Hepatocyte (in vitro differentiated cells): ENCODE results near the gene TRIM14. TPM values are rescaled to one million over a fixed set of nuclear protein-coding genes. Genes with fewer than 3 reads are reported as not detected.

ENCODE experiments used
- DNase-seq: peaks from one replicate; pipeline ENCODE4 v3.0.0-alpha.2; 2016; ENCODE audit warnings: low spot score
- H2AFZ ChIP-seq: fragments of 200-600 bp; sonication (generic); 2 replicates; pipeline ENCODE4 v1.6.0; 2016; ENCODE audit warnings: antibody characterized with exemption, mild to moderate bottlenecking
- H3K27ac ChIP-seq: fragments of 200-600 bp; sonication (generic); 2 replicates; pipeline ENCODE4 v1.5.1; 2016; ENCODE audit warnings: mild to moderate bottlenecking
- H3K27me3 ChIP-seq: fragments of 200-600 bp; sonication (generic); 2 replicates; pipeline ENCODE4 v1.6.1; 2016
- H3K36me3 ChIP-seq: fragments of 200-600 bp; sonication (generic); replicated peaks from 2 replicates; pipeline ENCODE4 v1.5.1; 2016; ENCODE audit warnings: low read depth; ENCODE audit not compliant: insufficient read depth
- H3K4me1 ChIP-seq: fragments of 200-600 bp; sonication (generic); 2 replicates; pipeline ENCODE4 v1.5.1; 2016; ENCODE audit warnings: mild to moderate bottlenecking, moderate library complexity; ENCODE audit not compliant: insufficient read depth
- H3K4me2 ChIP-seq: fragments of 200-600 bp; sonication (generic); 2 replicates; pipeline ENCODE4 v1.6.0; 2016
- H3K4me3 ChIP-seq: fragments of 200-600 bp; sonication (generic); 2 replicates; pipeline ENCODE4 v1.5.1; 2016; ENCODE audit warnings: mild to moderate bottlenecking
- H3K79me2 ChIP-seq: fragments of 200-600 bp; sonication (generic); 2 replicates; pipeline ENCODE4 v1.6.0; 2017; ENCODE audit warnings: mild to moderate bottlenecking
- H3K9me2 ChIP-seq: fragments of 200-600 bp; sonication (generic); replicated peaks from 2 replicates; pipeline ENCODE4 v1.6.0; 2017; ENCODE audit warnings: mild to moderate bottlenecking; ENCODE audit not compliant: insufficient read depth
- H3K9me3 ChIP-seq: fragments of 200-600 bp; sonication (generic); 2 replicates; pipeline ENCODE4 v1.5.1; 2016; ENCODE audit warnings: low read depth, mild to moderate bottlenecking
- H4K20me1 ChIP-seq: fragments of 200-600 bp; sonication (generic); 2 replicates; pipeline ENCODE4 v1.6.0; 2016; ENCODE audit warnings: mild to moderate bottlenecking; ENCODE audit not compliant: insufficient read depth, poor library complexity, severe bottlenecking
- CTCF ChIP-seq: fragments of 200-600 bp; sonication (generic); IDR thresholded peaks from 2 replicates; pipeline ENCODE4 v1.5.1; 2016; ENCODE audit warnings: antibody characterized with exemption, mild to moderate bottlenecking; ENCODE audit not compliant: poor library complexity
- EZH2 ChIP-seq: fragments of 200-600 bp; sonication (generic); IDR thresholded peaks from 2 replicates; pipeline ENCODE4 v1.6.1; 2016; ENCODE audit warnings: antibody characterized with exemption, mild to moderate bottlenecking, borderline replicate concordance
- EZH2phosphoT487 ChIP-seq: fragments of 200-600 bp; sonication (generic); IDR thresholded peaks from one replicate; pipeline ENCODE4 v1.6.1; 2018; ENCODE audit warnings: antibody characterized with exemption, mild to moderate bottlenecking, low read depth, moderate library complexity; ENCODE audit not compliant: unreplicated experiment, severe bottlenecking
- WGBS: methylation state at CpG from one replicate; pipeline ENCODE4 v1.1.6; 2016; ENCODE audit warnings: low lambda C conversion rate; ENCODE audit errors: missing lambda C conversion rate; 5-methylcytosine and 5-hydroxymethylcytosine counted together
- polyA plus RNA-seq: library from polyadenylated mRNA; unstranded; fragments of >200 nt; fragmentation: Nextera tagmentation; extraction: Ambion mirVana; gene quantifications from 2 replicates; pipeline ENCODE4 v1.2.1, GENCODE V29; 2016
- total RNA-seq: library from RNA; depleted of rRNA; stranded (reverse); fragments of >200 nt; gene quantifications from 2 replicates; pipeline ENCODE4 v1.2.3, GENCODE V29; 2014

The TRIM14 gene
- total and polyA plus RNA-seq, 2 experiments from 2014 or later = 8.1 to 10.0 TPM

GRCh38 chr9:98129451-98129881 lies 10.4 kb upstream of the TRIM14 start:
- Histone ChIP-seq H3K36me3 (no peaks in the 10 kb centered on the region), H3K9me2 (no peaks in the 10 kb centered on the region), H2AFZ (no peak overlapping the region), H3K27ac (no peak overlapping the region), H3K9me3 (no peaks in the 10 kb centered on the region), H3K4me3 (no peak overlapping the region), H3K79me2 (no peaks in the 10 kb centered on the region), H3K27me3 (no peaks in the 10 kb centered on the region), H3K4me1 (no peaks in the 10 kb centered on the region), H4K20me1 (no peaks in the 10 kb centered on the region), H3K4me2 (no peak overlapping the region)
- no peak for DNase-seq
- WGBS = 83% methylated on average over 10 of the region's 10 CpGs
- TF ChIP-seq EZH2 = no peak
- no peak for TF ChIP-seq EZH2phosphoT487
- no peak for TF ChIP-seq CTCF

GRCh38 chr9:98128316-98128715 lies 9.3 kb upstream of the TRIM14 start:
- H3K4me1 ChIP-seq = no peaks in the 10 kb centered on the region
- no peak for DNase-seq
- no peaks in the 10 kb centered on the region for H3K79me2 ChIP-seq
- H3K9me3 ChIP-seq = no peaks in the 10 kb centered on the region
- no peak overlapping the region for H3K4me3 ChIP-seq
- no peaks in the 10 kb centered on the region for H4K20me1 ChIP-seq
- no peak overlapping the region for H3K27ac ChIP-seq
- WGBS = 95% methylated on average over 16 of the region's 16 CpGs
- no peaks in the 10 kb centered on the region for H3K36me3 ChIP-seq
- no peaks in the 10 kb centered on the region for H3K9me2 ChIP-seq
- TF ChIP-seq CTCF (no peak), EZH2 (no peak), EZH2phosphoT487 (no peak)
- no peaks in the 10 kb centered on the region for H3K27me3 ChIP-seq
- no peak overlapping the region for H3K4me2 ChIP-seq
- H2AFZ ChIP-seq = no peak overlapping the region

GRCh38 chr9:98127226-98127625 lies 8.2 kb upstream of the TRIM14 start:
- Histone ChIP-seq H3K27me3 (no peaks in the 10 kb centered on the region), H3K4me2 (no peak overlapping the region), H4K20me1 (no peaks in the 10 kb centered on the region), H3K4me3 (no peak overlapping the region), H3K27ac (no peak overlapping the region), H3K36me3 (no peaks in the 10 kb centered on the region), H3K4me1 (no peaks in the 10 kb centered on the region), H3K79me2 (no peaks in the 10 kb centered on the region), H2AFZ (no peak overlapping the region), H3K9me2 (no peaks in the 10 kb centered on the region), H3K9me3 (no peaks in the 10 kb centered on the region)
- no peak for DNase-seq
- WGBS = 98% methylated on average over 8 of the region's 8 CpGs
- no peak for TF ChIP-seq EZH2
- no peak for TF ChIP-seq CTCF
- no peak for TF ChIP-seq EZH2phosphoT487
